Stomach (tissue), 4 donors: ENCODE data around the gene HIBCH.

Experiments
- CTCF ChIP-seq, 7 experiments: fragments of 450-650 bp in 4 of 7; fragments of 200-600 bp in 3 of 7; sonication (generic) in 3 of 7; IDR thresholded peaks; one replicate each; pipeline ENCODE4 v1.5.1; 2016 to 2019; ENCODE audit warnings: antibody characterized with exemption in 7 of 7, control low read depth in 2 of 7, mild to moderate bottlenecking in 1 of 7
- POLR2AphosphoS5 ChIP-seq, 3 donors: sonication (generic); formaldehyde crosslinking; IDR thresholded peaks; one replicate each; pipeline ENCODE4 v1.6.1; 2016; ENCODE audit warnings: antibody characterized with exemption in 3 of 3

- TF ChIP-seq CTCF (IDR thresholded peaks at IDR 0.05) = no peak
- TF ChIP-seq POLR2AphosphoS5 (IDR thresholded peaks at IDR 0.05) = no peak
Observed at GRCh38 chr2:190186238-190186637, 133.4 kb downstream of the HIBCH start.
